ENCODE measurements around the gene CNNM3. TPM values are rescaled to one million over a fixed set of nuclear protein-coding genes. Genes with fewer than 3 reads are reported as not detected.
"Not testable (repeated sequence)": the region's sequence is repeated elsewhere in the genome, so short reads cannot be mapped to it uniquely, and the experiment has no call there.

The CNNM3 gene
- total RNA-seq, 1 donor from 2014 or later, result 20.9 TPM

DNA sequence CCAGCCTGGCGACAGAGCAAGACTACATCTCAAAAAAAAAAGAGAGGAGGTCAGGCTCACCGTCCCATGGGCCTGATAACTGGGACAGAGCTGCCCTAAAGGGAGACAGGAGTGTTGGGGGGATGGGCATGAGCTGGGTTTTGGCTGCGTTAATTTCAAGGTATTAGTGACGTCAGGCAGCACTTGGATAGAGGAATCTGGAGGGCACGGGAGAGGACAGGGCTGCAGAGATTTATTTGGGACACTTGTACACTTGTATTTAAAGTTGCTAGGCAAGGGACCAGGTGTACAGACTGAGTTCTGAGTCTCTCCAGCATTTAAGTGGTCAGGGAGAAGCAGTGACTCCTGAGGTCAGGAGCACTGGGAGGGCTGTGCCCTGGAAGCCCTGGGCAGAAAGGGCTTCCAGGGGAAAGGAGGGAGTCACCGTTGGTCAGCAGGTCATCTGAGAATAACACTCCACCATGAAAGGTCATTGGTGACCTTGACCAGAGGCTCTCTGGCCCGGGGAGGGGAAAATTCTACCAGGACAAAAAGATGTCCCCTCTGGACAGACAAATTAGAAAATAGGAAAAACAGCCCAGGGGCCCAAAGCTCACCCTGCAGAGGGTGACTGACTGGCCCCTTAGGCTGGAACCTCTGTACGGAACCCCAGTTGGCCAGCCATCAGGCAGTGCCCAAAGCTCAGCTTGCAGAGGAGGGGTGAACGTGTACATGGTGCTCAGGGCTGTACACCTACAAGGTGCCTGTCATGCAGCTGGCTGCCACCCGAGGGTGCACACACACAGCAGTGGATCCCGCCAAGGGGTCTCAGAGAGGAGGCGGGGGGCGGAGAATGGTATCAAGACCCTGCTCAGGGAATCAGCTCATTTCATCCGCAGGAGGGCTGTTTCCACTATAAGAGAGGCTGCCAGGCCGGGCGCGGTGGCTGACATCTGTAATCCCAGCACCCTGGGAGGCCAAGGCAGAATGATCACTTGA lies 23.0 kb upstream of the CNNM3 start:
- Mint-ChIP-seq H3K4me1 (ENCODE audit: unreplicated experiment) (peaks cover 12% of the 10 kb centered on the region), H3K27ac (ENCODE audit: unreplicated experiment) (no peak overlapping the region), H3K9me3 (ENCODE audit: unreplicated experiment) (no peaks in the 10 kb centered on the region), H3K36me3 (ENCODE audit: unreplicated experiment) (no peaks in the 10 kb centered on the region), H3K27me3 (ENCODE audit: unreplicated experiment) (no peaks in the 10 kb centered on the region), H3K4me3 (ENCODE audit: unreplicated experiment) (no peak overlapping the region)
- no peak for DNase-seq (ENCODE audit: extremely low spot score, unreplicated experiment)
- TF ChIP-seq, protein P1, sequence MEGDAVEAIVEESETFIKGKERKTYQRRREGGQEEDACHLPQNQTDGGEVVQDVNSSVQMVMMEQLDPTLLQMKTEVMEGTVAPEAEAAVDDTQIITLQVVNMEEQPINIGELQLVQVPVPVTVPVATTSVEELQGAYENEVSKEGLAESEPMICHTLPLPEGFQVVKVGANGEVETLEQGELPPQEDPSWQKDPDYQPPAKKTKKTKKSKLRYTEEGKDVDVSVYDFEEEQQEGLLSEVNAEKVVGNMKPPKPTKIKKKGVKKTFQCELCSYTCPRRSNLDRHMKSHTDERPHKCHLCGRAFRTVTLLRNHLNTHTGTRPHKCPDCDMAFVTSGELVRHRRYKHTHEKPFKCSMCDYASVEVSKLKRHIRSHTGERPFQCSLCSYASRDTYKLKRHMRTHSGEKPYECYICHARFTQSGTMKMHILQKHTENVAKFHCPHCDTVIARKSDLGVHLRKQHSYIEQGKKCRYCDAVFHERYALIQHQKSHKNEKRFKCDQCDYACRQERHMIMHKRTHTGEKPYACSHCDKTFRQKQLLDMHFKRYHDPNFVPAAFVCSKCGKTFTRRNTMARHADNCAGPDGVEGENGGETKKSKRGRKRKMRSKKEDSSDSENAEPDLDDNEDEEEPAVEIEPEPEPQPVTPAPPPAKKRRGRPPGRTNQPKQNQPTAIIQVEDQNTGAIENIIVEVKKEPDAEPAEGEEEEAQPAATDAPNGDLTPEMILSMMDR (IDR thresholded peaks at IDR 0.05), result no peak

DNA sequence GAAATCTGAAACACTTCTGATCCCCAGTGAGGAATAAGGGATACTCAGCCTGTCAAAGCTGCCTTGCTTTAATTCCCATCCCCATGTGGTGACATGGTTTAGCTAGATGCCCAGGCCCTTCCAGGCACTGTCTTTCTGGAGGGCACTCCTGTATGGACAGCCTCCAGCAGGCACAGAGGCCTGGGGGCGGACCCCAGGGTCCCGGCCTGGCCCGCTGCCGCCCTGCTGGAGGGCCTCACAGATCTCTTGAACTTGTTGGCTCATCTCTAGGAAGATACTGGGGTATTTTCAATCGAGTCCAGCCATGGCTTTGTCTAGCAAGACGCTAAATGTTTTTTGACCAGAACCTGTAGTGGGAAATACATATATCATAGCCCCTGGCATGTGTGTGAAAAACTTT lies 21.0 kb upstream of the CNNM3 start:
- Mint-ChIP-seq H3K27ac (ENCODE audit: unreplicated experiment) (no peak overlapping the region), H3K27me3 (ENCODE audit: unreplicated experiment) (no peaks in the 10 kb centered on the region), H3K36me3 (ENCODE audit: unreplicated experiment) (peaks cover 5% of the 10 kb centered on the region), H3K4me1 (ENCODE audit: unreplicated experiment) (no peaks in the 10 kb centered on the region), H3K9me3 (ENCODE audit: unreplicated experiment) (no peaks in the 10 kb centered on the region), H3K4me3 (ENCODE audit: unreplicated experiment) (no peak overlapping the region)
- DNase-seq (ENCODE audit: extremely low spot score, unreplicated experiment), result no peak
- TF ChIP-seq, protein P1 (IDR thresholded peaks at IDR 0.05), result no peak

DNA sequence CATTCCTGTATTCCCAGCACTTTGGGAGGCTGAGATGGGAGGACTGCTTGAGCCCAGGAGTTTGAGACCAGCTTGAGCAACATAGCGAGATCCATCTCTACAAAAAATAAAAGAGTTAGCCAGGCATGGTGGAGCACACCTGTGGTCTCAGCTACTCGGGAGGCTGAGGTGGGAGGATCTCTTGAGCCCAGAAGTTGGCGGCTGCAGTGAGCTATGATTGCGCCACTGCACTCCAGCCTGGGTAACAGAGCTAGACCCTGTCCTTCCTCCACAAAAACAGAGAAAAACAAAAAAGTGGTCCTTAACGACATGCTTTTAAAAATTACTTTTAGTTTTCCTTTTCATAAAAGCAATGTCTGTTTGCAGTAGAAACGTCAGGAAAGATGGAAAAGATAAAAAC lies 19.6 kb upstream of the CNNM3 start:
- not testable (repeated sequence) for H3K4me1 Mint-ChIP-seq (ENCODE audit: unreplicated experiment); H3K27me3 Mint-ChIP-seq (ENCODE audit: unreplicated experiment); H3K27ac Mint-ChIP-seq (ENCODE audit: unreplicated experiment); DNase-seq (ENCODE audit: extremely low spot score, unreplicated experiment); H3K4me3 Mint-ChIP-seq (ENCODE audit: unreplicated experiment); H3K36me3 Mint-ChIP-seq (ENCODE audit: unreplicated experiment); H3K9me3 Mint-ChIP-seq (ENCODE audit: unreplicated experiment)

DNA sequence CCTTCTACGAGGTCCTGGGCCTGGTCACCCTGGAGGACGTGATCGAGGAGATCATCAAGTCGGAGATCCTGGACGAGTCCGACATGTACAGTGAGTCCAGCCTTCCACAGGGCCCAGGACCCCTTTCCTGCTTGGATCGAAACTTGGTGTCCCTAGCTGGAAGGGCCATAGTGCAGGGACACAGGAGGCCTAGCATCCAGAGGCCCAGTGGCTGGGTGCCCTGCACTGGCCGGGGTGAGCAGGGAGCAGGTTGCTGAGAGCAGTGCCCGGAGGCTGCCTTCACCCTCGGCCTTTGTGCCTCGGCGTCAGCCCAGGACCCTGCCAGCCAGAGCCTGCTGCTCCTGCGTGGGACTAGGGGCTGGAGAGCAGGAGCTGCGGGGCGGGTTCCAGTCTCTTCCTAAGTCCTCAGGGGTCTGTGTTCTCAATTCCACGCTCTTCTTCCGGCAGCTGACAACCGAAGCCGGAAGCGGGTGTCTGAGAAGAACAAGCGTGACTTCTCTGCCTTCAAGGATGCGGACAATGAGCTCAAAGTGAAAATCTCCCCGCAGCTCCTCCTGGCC lies 18.9 kb upstream of the CNNM3 start:
- H3K27ac Mint-ChIP-seq (ENCODE audit: unreplicated experiment), result no peak overlapping the region
- no peaks in the 10 kb centered on the region for H3K9me3 Mint-ChIP-seq (ENCODE audit: unreplicated experiment)
- DNase-seq (ENCODE audit: extremely low spot score, unreplicated experiment), result no peak
- H3K36me3 Mint-ChIP-seq (ENCODE audit: unreplicated experiment), result peaks cover 5% of the 10 kb centered on the region
- no peak overlapping the region for H3K4me3 Mint-ChIP-seq (ENCODE audit: unreplicated experiment)
- H3K27me3 Mint-ChIP-seq (ENCODE audit: unreplicated experiment), result no peaks in the 10 kb centered on the region
- H3K4me1 Mint-ChIP-seq (ENCODE audit: unreplicated experiment), result no peaks in the 10 kb centered on the region
- TF ChIP-seq, protein P1 (IDR thresholded peaks at IDR 0.05), result no peak

DNA sequence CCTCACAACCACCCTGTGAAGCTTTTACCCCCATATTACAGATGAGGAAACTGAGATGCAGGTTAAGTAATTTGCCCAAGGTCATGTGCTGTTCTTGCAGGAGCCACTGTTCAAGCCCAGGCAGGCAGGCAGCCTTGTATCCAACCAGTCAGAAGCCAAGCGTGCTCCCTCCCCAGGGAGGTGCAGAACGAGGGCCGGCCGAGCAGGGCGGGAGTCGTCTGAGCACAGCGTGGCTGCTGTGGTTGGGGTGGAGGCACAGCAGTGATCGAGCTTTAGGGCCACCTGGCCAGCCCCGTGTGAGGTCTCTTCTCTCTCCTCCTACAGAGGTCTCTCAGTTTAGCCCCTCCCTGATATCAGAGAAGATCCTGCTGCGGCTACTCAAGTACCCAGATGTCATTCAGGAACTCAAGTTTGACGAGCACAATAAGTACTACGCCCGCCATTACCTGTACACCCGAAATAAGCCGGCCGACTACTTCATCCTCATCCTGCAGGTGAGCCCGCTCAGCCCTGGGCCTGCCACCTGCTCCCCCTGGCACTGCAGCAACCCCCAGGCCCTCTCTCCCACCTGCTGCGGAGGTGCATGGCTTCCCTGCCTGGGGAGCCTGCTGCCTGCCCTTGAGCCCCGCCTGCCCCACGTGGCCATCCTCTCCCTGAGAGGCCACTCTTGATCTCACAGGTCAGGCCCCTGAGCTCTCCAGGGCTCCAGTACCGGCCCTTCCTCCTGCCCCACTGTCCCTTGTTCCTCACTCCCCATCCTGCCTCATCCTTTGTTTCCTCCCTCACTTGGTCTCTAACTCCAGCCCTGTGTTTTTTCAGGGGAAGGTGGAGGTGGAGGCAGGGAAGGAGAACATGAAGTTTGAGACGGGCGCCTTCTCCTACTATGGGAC lies 17.1 kb upstream of the CNNM3 start:
- no peaks in the 10 kb centered on the region for H3K9me3 Mint-ChIP-seq (ENCODE audit: unreplicated experiment)
- no peak for DNase-seq (ENCODE audit: extremely low spot score, unreplicated experiment)
- H3K27me3 Mint-ChIP-seq (ENCODE audit: unreplicated experiment), result no peaks in the 10 kb centered on the region
- no peaks in the 10 kb centered on the region for H3K4me1 Mint-ChIP-seq (ENCODE audit: unreplicated experiment)
- peaks cover 5% of the 10 kb centered on the region for H3K36me3 Mint-ChIP-seq (ENCODE audit: unreplicated experiment)
- TF ChIP-seq, protein P1 (IDR thresholded peaks at IDR 0.05), result no peak
- H3K4me3 Mint-ChIP-seq (ENCODE audit: unreplicated experiment), result no peak overlapping the region
- H3K27ac Mint-ChIP-seq (ENCODE audit: unreplicated experiment), result no peak overlapping the region

All from osteocyte (in vitro differentiated cells).